ENCODE results near the gene RASSF4.

The RASSF4 gene, protein sequence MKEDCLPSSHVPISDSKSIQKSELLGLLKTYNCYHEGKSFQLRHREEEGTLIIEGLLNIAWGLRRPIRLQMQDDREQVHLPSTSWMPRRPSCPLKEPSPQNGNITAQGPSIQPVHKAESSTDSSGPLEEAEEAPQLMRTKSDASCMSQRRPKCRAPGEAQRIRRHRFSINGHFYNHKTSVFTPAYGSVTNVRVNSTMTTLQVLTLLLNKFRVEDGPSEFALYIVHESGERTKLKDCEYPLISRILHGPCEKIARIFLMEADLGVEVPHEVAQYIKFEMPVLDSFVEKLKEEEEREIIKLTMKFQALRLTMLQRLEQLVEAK

DNA sequence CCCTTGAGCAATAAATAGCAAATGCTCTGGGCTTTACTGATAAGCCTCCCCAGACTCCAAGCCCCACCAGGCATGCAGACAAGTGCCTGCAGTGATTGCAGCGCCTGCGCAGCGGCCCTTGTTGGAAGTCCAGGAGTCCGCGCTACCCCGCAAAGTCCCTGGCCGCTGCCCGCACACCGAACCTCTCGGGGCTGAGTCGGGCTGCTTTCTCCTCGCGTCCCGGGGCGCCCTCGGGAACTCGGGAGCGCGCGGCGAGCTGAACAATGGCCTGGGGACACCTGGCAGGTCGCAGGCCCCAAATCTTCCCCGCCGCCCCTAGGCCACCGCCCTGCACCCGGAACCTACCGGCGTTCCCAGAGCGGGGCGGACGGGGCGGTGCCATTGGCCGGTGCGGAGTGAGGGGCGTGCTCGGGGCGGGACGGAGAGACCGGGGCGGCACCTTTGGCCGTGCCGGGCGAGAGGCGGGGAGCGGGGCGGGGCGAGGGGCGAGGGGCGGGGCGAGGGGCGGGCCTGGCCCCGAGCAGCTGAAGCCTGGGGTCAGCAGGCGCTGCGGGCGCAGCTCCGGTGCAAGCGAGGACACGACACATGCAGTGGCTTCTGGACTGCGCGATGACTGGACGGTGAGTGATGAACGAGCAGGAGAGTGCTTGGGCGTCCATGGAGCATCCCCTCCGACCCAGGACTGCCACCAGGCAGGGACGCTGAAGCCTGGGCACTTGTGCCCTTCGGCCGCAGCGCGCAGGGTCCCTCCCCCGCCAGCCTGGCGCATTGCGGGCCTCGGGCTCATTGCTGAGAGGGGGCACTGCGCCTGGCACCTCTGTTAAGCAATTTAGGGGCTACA, at the start of gene RASSF4:
Gene RASSF4 (plus strand): TSS at position 556 of the 841 bp plus-strand sequence. CDS start 10,401 bp downstream, outside the sequence.
- DNase-seq (ENCODE audit: low read depth in 2 of 2, low spot score in 1 of 2) = peak; percentile 77 to 82

DNA sequence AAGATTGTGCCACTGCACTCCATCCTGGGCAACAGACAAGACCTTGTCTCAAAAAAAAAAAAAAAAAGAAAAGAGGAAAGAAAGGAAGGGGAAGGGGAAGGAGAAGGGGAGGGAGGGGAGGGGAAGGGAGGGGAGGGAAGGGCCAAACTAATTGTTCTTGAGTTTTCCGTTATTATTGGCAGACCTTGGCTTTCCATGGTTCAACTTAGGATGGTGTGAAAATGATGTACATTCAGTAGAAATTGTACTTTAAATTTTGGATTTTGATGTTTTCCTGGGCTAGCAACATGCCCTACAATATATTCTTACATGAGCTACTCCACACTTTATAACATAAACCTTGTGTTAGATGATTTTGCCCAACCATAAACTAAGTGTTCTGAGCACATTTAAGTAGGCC, 49.7 kb upstream of the RASSF4 start:
- DNase-seq (ENCODE audit: low read depth in 2 of 2, low spot score in 1 of 2) = no peak

DNA sequence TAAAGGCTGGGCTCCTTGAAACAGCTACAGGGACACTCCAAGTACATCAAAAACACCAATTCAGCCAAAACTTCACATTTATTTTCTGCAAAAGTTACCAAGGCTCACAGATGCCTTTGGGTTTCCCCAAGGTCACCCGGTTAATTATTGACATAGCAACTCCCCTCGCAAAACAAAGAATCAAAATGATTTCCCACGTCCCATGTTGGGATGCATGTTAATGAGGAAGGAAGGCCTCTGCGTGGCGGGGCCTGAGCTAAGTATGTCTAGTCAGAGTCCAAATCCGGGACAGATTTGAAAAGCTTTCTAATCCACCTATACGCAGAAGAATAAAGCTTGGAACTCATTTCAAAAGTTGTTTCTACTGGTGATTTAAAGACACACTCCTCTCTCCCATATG, 49.0 kb upstream of the RASSF4 start:
- DNase-seq (ENCODE audit: low read depth in 2 of 2, low spot score in 1 of 2) = no peak

DNA sequence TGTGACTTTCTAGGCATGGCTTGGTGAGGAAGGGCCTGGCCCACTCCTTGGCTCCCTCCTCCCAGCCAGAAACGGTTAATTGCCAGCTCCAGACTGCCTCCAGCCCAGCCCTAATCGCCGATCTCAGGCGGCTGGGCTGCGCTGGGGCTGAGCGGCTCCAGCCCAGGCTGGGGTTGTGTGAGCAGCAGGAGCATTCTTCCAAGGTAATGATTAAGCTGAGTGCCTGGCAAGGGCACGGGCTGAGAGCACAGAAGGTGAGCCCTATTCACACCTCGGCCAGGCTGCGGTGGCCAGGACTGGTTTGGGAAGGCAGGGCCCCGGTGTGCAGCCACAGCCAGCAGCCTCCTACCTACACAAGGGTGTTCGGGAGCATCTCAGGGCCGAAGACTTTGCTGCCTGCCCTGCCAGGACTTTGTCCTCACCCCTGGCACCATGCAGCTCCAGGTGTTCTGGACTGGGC, 48.5 kb upstream of the RASSF4 start, which contains the start of gene TMEM72:
Gene TMEM72 (plus strand): TSS at position 257 of the 460 bp plus-strand sequence. CDS start 176 bp downstream, at position 433.
- DNase-seq (ENCODE audit: low read depth in 2 of 2, low spot score in 1 of 2) = no peak

DNA sequence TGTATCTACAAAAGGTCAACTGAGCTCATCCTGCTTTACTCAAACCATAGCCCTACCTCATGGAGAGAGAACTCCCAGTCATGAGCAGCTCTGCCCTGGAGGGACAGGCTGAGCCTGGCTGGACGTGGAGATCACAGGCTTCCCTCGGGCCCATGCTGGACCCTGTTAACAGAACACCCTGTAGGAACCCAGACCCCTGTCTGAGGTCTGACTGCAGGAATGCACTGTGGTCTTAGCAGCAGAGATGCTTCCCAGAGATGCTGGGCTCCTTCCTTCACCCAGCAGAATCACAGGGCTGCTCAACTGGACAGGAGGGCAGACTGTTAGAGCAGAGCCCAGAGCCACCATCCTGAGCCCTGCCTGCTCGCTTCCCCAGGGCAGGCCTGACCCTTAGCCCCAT, 47.7 kb upstream of the RASSF4 start:
- DNase-seq (ENCODE audit: low read depth in 2 of 2, low spot score in 1 of 2) = no peak

DNA sequence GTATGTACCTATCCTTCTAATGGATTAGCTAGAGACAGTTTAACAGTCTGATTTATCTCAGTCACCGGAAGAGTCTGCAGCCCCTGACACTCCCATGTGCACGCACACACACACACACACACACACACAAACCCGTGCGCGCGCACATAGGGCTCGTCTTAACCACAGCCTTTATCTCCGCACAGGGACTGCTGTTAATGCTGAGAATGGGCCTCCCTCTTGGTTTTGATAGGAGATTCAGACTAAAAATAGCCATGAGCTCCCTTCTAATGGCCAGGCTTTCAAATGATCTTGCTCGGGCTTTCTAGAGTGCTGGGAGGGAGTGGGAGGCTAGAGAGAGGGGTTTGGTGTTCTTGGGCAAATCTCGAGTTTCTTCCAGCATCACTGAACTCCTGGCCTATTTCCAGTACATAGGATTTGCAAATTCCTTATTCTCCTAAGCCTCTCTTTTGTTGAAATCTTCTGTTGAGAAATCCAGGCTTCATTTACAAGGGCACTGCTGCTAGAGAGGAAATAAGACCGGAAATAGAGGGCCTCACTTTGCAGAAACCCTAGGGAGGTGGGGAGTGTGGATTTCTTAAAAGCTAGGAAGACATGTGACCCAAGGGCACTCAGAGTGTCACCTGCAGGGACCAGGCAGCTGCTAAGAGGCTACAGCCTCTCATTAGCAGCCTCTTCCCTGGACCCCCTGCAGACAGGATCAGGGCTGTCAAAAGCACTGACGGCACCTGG, 46.1 kb upstream of the RASSF4 start:
- peak in 1 of 2 donors; percentile 4 for DNase-seq (ENCODE audit: low read depth in 2 of 2, low spot score in 1 of 2)

DNA sequence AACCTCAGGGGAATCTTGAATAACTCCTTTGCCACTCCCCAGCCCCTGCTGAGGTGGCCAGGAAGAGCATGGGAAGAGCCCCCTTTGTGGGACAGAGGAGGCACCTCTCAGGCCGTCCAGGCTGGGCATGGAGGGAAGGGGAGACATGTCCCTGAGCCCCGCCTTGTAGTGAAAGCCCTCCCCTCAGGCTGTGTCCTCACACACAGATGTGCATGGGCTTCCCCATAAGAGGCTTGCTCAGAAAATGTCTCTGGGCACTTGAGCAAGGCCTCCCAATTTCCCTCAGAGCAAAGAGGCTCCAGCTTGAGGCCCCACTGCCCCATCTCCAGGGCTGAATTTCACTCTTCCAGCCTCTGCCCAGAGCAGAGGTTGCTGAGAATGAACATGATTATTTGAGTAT, 44.7 kb upstream of the RASSF4 start:
- DNase-seq (ENCODE audit: low read depth in 2 of 2, low spot score in 1 of 2) = no peak

DNA sequence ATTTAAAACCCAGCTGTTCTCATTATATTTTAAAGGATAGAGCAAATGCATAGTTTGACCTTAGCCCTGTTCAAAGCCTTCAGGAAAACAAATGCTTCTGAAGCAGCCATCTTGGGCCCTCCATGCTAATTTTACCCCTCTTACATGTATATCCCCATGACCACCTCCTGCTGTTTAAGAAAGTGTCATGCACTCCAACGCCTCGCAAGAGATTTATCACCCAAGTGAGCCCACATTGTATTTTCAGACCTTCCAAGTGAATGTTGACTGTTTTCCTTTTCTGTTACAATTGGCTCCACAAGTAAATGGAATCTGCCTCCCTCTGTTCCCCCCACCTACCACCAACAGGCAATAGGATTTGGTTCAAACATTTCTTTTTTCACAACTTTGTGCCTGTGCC, 43.2 kb upstream of the RASSF4 start:
- no peak for DNase-seq (ENCODE audit: low read depth in 2 of 2, low spot score in 1 of 2)

DNA sequence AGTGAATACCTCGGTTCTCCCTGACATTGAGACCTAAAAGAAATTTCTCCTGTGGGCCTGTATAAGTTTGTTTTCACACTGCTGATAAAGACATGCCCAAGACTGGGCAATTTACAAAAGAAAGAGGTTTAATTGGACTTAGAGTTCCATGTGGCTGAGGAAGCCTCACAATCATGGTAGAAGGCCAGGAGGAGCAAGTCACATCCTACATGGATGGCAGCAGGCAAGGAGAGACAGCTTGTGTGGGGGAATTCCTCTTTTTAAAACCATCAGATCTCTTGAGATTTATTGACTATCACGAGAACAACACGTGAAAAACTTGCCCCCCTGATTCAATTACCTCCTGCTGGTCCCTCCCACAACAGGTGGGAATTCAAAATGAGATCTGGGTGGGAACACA, 41.8 kb upstream of the RASSF4 start:
- no peak for DNase-seq (ENCODE audit: low read depth in 2 of 2, low spot score in 1 of 2)

DNA sequence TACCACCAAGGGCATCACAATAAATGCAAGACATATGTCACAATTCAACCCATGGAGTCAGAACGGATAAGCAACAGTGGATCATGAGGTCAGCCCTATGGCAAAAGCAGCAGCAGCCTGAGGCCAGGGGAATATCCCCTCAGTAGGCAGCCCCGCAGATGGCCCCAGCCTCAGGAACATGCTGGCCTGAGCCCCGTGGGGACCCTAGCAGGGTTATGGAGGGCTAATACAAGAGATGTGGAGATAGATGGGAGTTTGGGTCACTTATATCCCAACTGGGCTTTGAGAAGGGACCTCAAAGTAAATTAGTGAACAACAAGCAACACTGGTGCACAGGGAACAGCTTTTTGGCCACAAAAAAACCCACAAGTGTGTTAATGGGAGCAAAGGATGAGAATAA, 39.4 kb upstream of the RASSF4 start:
- no peak for DNase-seq (ENCODE audit: low read depth in 2 of 2, low spot score in 1 of 2)

DNA sequence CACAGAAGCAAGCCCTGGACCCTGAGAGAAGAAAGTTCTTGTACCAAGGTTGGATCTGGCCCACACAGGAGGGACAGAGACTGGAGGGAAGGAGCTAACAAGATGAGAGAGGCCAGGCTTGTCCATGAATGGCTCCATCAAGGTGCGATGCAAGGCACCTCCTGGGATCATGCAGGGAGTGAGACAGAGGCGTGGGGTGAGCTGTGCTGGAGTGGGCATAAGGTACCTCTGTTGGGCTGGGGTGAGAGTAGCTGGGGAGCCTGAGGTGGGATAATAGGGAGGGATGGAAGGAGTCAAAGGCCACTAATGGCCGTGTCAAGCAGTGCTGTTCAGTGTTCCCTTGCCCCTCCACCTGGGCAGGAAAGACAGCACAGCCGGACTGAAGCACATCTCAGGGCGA, 38.5 kb upstream of the RASSF4 start:
- no peak for DNase-seq (ENCODE audit: low read depth in 2 of 2, low spot score in 1 of 2)

DNA sequence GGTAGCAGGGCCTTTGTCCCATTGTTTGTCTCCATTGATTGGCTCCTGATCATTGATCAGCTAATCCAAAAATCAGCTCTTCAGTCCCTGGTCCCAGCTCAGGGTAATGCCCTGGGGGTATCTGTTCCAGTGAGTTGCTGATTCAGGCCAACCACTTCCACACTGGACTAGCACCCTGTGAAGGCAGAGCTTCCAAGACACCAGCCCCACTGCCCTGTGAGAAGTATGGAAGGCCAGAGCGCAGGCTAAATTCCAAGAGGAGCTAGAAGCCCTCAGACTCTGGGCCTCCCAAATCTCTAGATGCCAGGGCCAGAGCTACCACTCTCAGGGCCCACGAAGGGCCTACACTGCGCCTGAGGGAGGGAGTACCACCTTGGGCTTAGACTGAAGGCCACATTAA, 38.1 kb upstream of the RASSF4 start:
- DNase-seq (ENCODE audit: low read depth in 2 of 2, low spot score in 1 of 2) = no peak

DNA sequence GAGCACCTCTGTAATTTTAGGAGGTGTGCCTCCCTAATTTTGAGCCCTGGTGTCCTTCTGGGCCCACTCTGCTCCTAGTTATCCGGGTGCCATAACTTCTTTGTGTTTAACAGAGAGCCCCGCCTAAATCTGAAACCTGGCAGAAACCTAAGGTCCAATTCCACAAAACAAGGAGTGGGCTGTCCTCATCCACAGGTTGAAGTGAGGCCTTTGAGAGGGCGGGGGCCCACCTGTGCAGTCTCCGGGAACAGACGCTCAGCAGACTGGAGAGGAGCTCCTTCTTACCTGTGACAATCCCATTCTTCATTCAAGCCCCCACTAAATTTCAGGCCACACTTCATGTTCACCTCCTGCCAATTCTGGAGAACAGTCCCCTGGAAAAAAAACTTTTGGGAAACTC, 37.6 kb upstream of the RASSF4 start:
- DNase-seq (ENCODE audit: low read depth in 2 of 2, low spot score in 1 of 2) = no peak

DNA sequence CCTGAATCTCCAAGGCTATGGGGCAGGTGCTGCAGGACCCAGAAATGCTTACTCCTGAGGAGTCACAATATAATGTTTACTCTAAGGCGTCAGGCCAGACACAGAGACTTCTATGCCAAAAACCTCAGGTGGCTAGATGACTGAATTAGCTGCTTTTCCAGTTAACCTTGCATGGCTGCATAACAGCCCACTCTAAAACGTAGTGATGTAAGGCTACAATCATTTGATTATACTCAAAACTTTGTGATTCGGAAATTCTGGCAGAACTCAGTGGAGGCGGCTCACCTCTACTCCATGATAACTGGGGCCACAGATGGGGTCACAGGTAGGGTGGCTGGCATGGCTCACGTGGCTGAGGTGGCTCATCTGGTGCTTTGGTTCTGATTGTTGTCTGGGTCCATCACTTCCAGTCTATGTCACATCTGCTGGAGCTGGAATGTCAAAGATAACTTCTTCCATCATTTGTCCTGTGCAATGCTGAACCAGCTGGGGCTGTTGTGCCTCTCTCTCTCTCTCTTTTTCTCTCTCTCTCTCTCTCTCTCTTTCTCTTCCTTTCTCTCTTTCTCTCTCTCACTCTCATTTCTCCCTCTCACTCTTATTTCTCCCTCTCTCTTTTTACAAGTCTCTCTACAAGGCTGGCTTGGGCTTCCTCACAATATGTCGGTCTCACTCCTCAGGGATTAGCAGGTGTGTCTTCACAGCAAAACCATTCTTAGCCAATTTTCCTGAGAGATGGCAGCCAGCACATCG, 36.6 kb upstream of the RASSF4 start:
- no peak for DNase-seq (ENCODE audit: low read depth in 2 of 2, low spot score in 1 of 2)

DNA sequence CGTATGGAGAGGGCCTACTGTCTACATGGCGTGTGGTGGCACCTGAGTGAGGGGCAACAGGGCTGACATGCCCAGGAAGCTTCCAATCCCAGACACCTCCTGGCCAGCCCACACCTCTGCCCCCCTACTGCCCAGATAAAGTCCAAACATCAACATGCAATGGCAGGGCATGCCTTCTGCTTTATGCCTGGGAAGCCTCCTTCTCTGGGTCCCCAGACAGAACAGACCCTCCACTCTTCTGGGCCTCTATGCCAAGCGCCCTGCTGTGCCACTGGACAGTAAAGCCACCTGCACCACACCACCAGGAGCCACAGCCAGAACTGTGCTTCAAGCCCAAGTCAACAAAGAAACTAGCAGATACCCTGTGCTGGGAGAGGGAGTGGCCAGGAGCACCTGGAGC, 36.0 kb upstream of the RASSF4 start:
- DNase-seq (ENCODE audit: low read depth in 2 of 2, low spot score in 1 of 2) = no peak

DNA sequence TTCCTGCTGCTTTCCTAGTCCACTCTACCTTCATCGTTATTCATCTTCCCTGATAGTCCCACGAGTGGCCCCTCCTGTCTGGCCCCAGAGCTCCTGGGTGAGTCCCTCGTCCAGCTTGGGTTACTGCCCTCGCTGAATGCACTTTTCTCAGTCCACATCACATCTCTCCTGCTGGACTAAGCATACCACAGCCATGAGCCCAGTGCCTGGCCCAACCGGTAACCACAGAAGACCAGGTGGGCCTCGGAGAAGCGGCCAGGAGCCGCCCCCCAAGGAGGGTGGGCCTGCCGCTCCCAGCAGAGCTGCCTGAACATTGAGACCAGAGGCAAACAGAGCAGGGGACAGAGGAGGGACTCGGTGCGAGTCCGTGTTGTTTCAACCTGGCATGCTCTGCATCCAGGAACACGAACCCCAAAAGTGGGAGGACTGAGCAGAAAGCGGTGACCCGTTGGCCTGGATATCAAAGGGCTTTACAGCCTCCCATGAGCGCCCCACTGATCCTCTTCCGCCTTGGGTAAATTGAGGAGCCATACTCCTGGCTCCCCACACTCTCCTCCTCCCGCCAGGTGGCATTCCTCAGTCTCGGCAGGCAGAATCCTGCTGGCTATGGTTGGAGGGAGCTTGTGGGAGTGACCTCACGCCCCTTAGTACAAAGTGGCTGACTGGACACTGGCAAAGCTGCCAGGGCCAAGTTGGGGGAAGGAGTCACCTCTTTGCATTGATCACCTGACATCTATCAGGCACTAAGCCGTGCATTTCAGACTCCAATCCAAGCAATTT, 35.2 kb upstream of the RASSF4 start:
- no peak for DNase-seq (ENCODE audit: low read depth in 2 of 2, low spot score in 1 of 2)

DNA sequence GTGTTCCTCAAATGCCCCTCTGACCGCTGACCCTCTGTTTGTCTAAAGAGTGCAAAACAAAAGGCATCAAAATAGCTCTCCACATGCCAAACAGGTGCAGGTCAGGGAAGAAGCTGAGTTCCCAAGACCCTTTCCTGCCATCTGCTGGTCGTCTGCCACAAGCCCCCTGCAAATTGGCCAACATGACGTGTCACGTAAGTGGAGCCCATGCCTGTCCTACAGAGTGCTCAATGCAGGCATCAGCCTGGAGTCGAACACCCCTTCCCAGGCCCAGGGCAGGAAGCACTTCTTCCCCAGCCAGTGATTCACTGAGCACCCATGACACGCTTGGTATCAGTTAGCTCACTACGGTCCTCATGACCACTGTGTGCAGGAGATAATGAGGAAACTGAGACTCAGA, 34.4 kb upstream of the RASSF4 start:
- DNase-seq (ENCODE audit: low read depth in 2 of 2, low spot score in 1 of 2) = no peak

DNA sequence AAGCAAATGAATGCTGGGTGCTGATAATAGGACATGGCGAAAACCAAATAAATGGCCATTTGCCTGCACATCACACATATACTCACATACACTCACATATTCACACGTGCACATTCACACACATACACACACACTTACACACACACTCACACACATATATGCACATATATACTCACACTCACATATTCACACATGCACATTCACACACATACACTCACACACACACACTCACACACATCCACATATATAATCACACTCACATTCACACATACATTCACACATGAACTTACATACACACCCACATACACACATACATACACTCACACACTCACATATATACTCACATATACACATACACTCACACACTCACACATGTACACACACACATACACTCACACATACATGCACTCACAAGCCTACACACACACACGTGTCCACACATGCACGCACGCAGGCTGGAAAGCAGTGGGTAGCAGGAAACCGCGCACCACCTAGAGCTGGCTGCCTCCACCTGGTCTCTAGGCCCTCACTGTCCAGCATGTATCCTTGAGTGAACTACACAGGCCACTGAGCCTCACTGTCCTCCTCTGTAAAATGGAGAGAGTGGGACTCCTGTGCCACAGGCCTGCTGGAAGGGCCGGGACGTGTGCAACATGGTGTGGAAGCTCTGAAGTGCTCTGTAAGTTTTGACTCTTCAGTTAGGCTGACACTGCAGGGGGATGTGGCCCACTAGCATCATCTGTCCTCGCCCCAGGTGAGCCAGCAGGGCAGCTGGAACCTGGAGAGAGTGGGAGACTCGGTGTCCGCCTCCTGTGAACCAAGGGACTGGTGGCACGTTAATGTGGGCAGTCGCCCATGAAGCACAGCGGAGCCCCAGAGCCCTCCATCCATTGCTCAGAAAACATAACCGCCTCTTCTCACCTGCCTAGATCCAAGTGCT, 33.5 kb upstream of the RASSF4 start:
- DNase-seq (ENCODE audit: low read depth in 2 of 2, low spot score in 1 of 2) = no peak

DNA sequence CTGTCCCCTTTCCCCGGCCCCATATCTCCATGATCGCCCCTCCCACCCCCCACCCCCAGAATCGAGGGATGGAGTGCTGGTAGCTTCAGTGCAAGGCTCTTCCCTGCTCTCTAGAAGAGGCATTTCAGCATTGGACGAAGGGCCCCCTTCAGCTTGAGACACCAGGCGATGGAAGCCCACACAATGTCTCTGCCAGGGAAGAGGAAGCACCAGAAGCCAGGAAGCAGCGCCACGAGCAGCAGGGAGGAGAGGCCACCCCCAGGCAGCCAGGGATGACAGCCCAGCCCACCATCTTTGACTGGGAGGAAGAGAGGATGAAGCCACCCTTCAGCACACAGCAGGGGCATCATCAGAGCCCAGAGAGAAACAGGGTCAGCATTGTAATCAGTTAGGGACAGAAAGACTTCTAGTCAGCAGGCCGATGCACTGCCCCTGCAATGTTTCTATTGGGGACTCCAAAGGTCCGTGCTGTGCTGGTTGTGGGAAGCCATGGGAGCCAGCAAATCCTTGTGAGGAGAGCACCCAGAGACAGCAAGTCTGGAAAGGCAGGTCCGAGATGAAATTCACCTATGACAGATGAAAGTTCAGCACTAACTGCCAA, 32.8 kb upstream of the RASSF4 start:
- no peak for DNase-seq (ENCODE audit: low read depth in 2 of 2, low spot score in 1 of 2)

Data from stimulated activated CD8-positive, alpha-beta memory T cell treated with anti-CD3 and anti-CD28 coated beads, Interleukin-4, amount 100 ng/mL, for 1 hour (primary cell).